Measurements from ENCODE around the gene PACRG. TPM values are rescaled to one million over a fixed set of nuclear protein-coding genes. Genes with fewer than 3 reads are reported as not detected.

PACRG gene
- total RNA-seq, 2 donors from 2014 or later: 13.0 TPM; not detected in 1

DNA sequence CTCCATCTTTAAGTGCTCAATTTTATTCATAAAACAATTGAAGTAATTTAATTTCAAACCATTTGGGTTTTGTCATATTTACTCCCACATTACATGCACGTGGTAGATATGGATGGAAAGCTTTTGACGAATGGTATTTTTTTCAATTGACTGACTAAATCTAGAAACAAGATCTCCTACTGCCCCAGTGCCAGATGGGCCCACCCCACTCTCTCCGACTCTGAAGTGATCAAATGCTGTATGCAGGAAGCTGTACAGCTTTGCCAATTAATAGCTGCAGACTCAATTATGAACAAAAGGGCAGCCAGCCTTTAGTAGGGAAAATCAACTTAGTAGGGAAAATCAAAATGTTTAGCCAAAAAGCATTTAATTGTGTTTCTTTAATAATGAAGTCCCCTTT, 46.2 kb downstream of the PACRG start:
- H3K4me3 ChIP-seq: no peak overlapping the region
- TF ChIP-seq, protein P1, sequence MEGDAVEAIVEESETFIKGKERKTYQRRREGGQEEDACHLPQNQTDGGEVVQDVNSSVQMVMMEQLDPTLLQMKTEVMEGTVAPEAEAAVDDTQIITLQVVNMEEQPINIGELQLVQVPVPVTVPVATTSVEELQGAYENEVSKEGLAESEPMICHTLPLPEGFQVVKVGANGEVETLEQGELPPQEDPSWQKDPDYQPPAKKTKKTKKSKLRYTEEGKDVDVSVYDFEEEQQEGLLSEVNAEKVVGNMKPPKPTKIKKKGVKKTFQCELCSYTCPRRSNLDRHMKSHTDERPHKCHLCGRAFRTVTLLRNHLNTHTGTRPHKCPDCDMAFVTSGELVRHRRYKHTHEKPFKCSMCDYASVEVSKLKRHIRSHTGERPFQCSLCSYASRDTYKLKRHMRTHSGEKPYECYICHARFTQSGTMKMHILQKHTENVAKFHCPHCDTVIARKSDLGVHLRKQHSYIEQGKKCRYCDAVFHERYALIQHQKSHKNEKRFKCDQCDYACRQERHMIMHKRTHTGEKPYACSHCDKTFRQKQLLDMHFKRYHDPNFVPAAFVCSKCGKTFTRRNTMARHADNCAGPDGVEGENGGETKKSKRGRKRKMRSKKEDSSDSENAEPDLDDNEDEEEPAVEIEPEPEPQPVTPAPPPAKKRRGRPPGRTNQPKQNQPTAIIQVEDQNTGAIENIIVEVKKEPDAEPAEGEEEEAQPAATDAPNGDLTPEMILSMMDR (IDR thresholded peaks at IDR 0.05): no peak
- DNase-seq (ENCODE audit: low spot score) (no peak), ATAC-seq (ENCODE audit: insufficient number of reproducible peaks, low FRiP score, low read depth) (no peak)
- H3K27me3 ChIP-seq (replicated peaks; ENCODE audit: insufficient read depth): no peaks in the 10 kb centered on the region
- H3K36me3 ChIP-seq: no peaks in the 10 kb centered on the region
- H3K4me1 ChIP-seq (ENCODE audit: control insufficient read depth in 1 of 2, low read depth in 2 of 2): no peaks in the 10 kb centered on the region
- H3K9me3 ChIP-seq: no peaks in the 10 kb centered on the region
- H3K27ac ChIP-seq: no peak overlapping the region

DNA sequence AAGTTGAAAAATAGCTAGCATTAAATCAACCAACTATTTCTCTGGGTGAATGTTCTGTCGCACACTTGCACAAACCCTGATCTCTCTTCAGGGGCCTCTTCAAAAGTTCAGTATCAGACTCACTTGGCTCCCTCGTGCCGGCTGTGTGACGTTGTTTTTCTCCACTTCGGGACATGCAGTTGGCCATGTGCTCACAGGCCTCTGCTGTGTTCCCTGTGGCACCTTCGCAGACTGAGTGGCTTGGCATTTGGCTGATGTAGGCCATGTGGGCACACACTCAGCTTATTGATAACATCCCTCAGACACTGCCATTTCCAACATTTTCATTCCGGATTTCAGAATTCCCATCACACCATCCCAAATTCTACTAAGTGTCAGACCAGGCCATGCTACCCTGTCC, 49.3 kb downstream of the PACRG start:
- no peaks in the 10 kb centered on the region for H3K27me3 ChIP-seq (replicated peaks; ENCODE audit: insufficient read depth)
- no peak overlapping the region for H3K27ac ChIP-seq
- DNase-seq (ENCODE audit: low spot score): no peak
- no peak for ATAC-seq (ENCODE audit: insufficient number of reproducible peaks, low FRiP score, low read depth)
- no peak overlapping the region for H3K4me3 ChIP-seq
- peaks cover 3% of the 10 kb centered on the region for H3K9me3 ChIP-seq
- TF ChIP-seq, protein P1 (IDR thresholded peaks at IDR 0.05): no peak
- H3K4me1 ChIP-seq (ENCODE audit: control insufficient read depth in 1 of 2, low read depth in 2 of 2): no peaks in the 10 kb centered on the region
- H3K36me3 ChIP-seq: no peaks in the 10 kb centered on the region

DNA sequence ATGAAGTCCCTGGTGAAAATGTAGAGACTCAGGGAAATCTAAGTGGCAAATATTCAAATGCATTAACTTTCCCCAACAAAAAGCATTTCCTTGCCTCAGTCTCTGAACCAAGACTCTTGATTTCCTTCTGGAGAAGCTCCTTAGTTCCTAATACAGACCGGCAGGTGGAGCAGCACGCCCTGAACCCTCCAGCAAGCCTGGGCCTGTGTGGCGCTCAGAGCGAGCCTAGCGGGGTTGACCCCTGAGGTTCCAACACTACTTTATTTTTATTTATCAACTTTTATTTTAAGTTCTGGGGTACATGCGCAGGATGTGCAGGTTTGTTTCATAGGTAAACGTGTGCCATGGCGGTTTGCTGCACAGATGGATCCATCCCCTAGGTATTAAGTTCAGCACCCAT, 50.8 kb downstream of the PACRG start:
- no peak overlapping the region for H3K27ac ChIP-seq
- H3K36me3 ChIP-seq: no peaks in the 10 kb centered on the region
- DNase-seq (ENCODE audit: low spot score): no peak

DNA sequence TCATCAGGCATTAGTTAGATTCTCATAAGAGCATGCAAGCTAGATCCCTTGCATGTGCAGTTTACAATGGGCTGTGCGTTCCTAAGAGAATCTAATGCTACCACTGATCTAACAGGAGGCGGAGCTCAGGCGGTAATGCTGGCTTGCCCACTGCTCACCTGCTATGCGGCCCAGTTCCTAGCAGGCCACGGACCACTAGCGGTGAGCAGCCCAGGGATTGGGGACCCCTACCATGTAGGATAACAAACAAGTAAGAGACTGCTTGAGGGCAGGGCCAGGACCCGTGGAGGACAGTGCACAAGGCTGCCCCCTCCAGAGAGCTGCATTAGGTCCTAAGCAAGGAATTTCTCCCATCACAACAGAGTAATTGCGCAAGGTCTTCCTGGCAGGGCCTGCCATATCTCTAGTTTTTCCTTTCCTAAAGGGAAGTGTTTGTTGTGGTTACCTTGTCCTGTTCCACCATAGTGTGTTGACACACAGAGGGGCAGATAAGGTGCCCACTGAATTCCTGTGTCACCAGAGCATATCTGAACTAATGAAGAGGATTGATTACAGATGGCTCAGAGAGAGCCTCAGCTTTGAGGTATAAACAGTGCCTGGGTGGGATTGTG, 58.0 kb downstream of the PACRG start:
- no peak for ATAC-seq (ENCODE audit: insufficient number of reproducible peaks, low FRiP score, low read depth)
- no peak for DNase-seq (ENCODE audit: low spot score)
- TF ChIP-seq, protein P1 (IDR thresholded peaks at IDR 0.05): no peak
- H3K36me3 ChIP-seq: no peaks in the 10 kb centered on the region
- H3K9me3 ChIP-seq: peaks cover 4% of the 10 kb centered on the region
- H3K4me1 ChIP-seq (ENCODE audit: control insufficient read depth in 1 of 2, low read depth in 2 of 2): no peaks in the 10 kb centered on the region
- H3K27ac ChIP-seq: no peak overlapping the region
- no peak overlapping the region for H3K4me3 ChIP-seq
- no peaks in the 10 kb centered on the region for H3K27me3 ChIP-seq (replicated peaks; ENCODE audit: insufficient read depth)

More for the DNA sequence above, 50.8 kb downstream of the PACRG start:
- no peak overlapping the region for H3K4me3 ChIP-seq
- no peak for ATAC-seq (ENCODE audit: insufficient number of reproducible peaks, low FRiP score, low read depth)
- peaks cover 4% of the 10 kb centered on the region for H3K9me3 ChIP-seq
- no peaks in the 10 kb centered on the region for H3K4me1 ChIP-seq (ENCODE audit: control insufficient read depth in 1 of 2, low read depth in 2 of 2)
- TF ChIP-seq, protein P1 (IDR thresholded peaks at IDR 0.05): no peak
- H3K27me3 ChIP-seq (replicated peaks; ENCODE audit: insufficient read depth): no peaks in the 10 kb centered on the region

DNA sequence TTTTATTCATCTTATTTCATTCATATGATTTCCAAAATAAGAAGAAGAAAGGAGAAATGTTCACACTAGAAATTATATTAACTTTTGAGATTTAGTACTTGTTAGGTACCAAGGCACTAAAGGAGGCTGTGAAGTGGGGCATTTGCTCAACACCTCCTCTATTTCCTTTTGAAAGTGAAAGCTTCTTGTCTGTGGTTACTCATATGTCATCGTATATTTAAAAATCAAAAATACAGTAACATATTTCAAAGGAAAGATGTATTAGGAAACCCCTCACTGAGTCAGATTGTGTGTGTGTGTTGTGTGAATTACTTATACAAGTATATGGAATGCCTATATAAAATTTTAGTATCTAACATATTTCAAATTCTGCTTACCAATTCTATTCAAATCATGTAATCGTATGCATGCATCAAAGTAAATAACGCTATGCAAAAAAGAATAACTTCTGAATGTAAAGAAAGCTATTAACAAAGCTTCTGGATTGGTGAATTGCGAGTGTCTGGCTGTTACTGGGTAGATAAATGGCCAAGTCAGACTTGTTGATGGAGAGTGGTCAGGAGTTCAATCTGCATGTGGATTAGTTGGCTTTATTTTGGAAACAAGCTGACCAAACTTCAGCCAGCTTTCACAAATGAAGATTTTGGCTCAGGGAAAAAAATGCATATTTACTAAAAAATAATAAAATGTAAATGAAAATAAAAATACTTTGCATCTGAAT, 70.9 kb downstream of the PACRG start:
- Histone ChIP-seq H3K36me3 (no peaks in the 10 kb centered on the region), H3K4me3 (no peak overlapping the region), H3K27me3 (replicated peaks; ENCODE audit: insufficient read depth) (no peaks in the 10 kb centered on the region), H3K27ac (no peak overlapping the region), H3K4me1 (ENCODE audit: control insufficient read depth in 1 of 2, low read depth in 2 of 2) (no peaks in the 10 kb centered on the region), H3K9me3 (no peaks in the 10 kb centered on the region)
- no peak for ATAC-seq (ENCODE audit: insufficient number of reproducible peaks, low FRiP score, low read depth)
- DNase-seq (ENCODE audit: low spot score): no peak
- TF ChIP-seq, protein P1 (IDR thresholded peaks at IDR 0.05): no peak

Measured in thoracic aorta (tissue), 2 donors.